PC-3 (cell line): ENCODE measurements around the gene GABBR2. TPM values are rescaled to one million over a fixed set of nuclear protein-coding genes. Genes with fewer than 3 reads are reported as not detected.

Source experiments
- ATAC-seq: fragments of 200-7000 bp; cut with Tn5 transposase; 2 replicates; pipeline ENCODE4 v1.9.1; 2020; ENCODE audit warnings: mild to moderate bottlenecking, moderate library complexity
- BruUV-seq: library from RNA; stranded (reverse); fragments of 400-500 nt; replicated peaks from 2 replicates; lab custom pipeline; 2021; lab: Mats Ljungman, UMichigan
- CTCF ChIA-PET: fragments of 300-600 bp; sonication (Branson Sonifier 250); formaldehyde crosslinking; loops from one replicate; lab custom pipeline; 2022; ENCODE audit warnings: antibody characterized with exemption; lab: Charles Lee
- POLR2A ChIA-PET: fragments of 300-600 bp; sonication (Branson Sonifier 250); formaldehyde crosslinking; loops from one replicate; lab custom pipeline; 2022; ENCODE audit warnings: antibody characterized with exemption; ENCODE audit not compliant: unreplicated experiment; lab: Charles Lee
- DNase-seq: peaks from one replicate; pipeline ENCODE4 v3.0.0-alpha.2; 2015
- H2AFZ ChIP-seq: fragments of 300-600 bp; sonication (generic); 2 replicates; pipeline ENCODE4 v1.6.0; 2016; ENCODE audit warnings: antibody characterized with exemption, low read length
- H3F3A ChIP-seq: fragments of 300-600 bp; sonication (generic); one replicate; pipeline ENCODE4 v1.6.0; 2017; ENCODE audit warnings: antibody characterized with exemption, low read length, control low read depth, mild to moderate bottlenecking; ENCODE audit not compliant: unreplicated experiment
- H3K27ac ChIP-seq: fragments of 300-600 bp; sonication (generic); 2 replicates; pipeline ENCODE4 v1.5.1; 2016; ENCODE audit warnings: mild to moderate bottlenecking, low read length
- H3K27me3 ChIP-seq: fragments of 300-600 bp; sonication (generic); 2 replicates; pipeline ENCODE4 v1.6.1; 2016; ENCODE audit warnings: low read length, mixed read lengths
- H3K36me3 ChIP-seq: fragments of 300-600 bp; sonication (generic); 2 replicates; pipeline ENCODE4 v1.6.1; 2016; ENCODE audit warnings: low read depth, mixed run types, low read length, mixed read lengths
- H3K4me1 ChIP-seq: fragments of 300-600 bp; sonication (generic); 2 replicates; pipeline ENCODE4 v1.5.1; 2016; ENCODE audit warnings: low read length; ENCODE audit not compliant: insufficient read depth
- H3K4me2 ChIP-seq: fragments of 300-600 bp; sonication (generic); 2 replicates; pipeline ENCODE4 v1.6.0; 2016; ENCODE audit warnings: low read length
- H3K4me3 ChIP-seq: fragments of 300-600 bp; sonication (generic); 2 replicates; pipeline ENCODE4 v1.5.1; 2016; ENCODE audit warnings: mild to moderate bottlenecking, low read length, mixed read lengths
- H3K79me2 ChIP-seq: fragments of 300-600 bp; sonication (generic); 2 replicates; pipeline ENCODE4 v1.6.1; 2017; ENCODE audit warnings: low read length, mixed read lengths
- H3K9ac ChIP-seq: fragments of 300-600 bp; sonication (generic); 2 replicates; pipeline ENCODE4 v1.6.0; 2016; ENCODE audit warnings: mild to moderate bottlenecking, low read length
- H3K9me2 ChIP-seq: fragments of 300-600 bp; sonication (generic); replicated peaks from 2 replicates; pipeline ENCODE4 v1.6.1; 2016; ENCODE audit warnings: mixed run types, low read length, mixed read lengths
- H3K9me3 ChIP-seq: fragments of 300-600 bp; sonication (generic); 2 replicates; pipeline ENCODE4 v1.6.1; 2016; ENCODE audit warnings: low read length, mixed read lengths
- H4K20me1 ChIP-seq: fragments of 300-600 bp; sonication (generic); 2 replicates; pipeline ENCODE4 v1.6.1; 2016; ENCODE audit warnings: low read length, mixed read lengths
- CTCF ChIP-seq: fragments of 300-600 bp; sonication (generic); conservative IDR thresholded peaks from 2 replicates; pipeline ENCODE4 v1.5.1; 2017; ENCODE audit warnings: antibody characterized with exemption, low read depth, mild to moderate bottlenecking, low read length
- EZH2 ChIP-seq: fragments of 300-600 bp; sonication (generic); IDR thresholded peaks from one replicate; pipeline ENCODE4 v1.6.1; 2017; ENCODE audit warnings: antibody characterized with exemption, mild to moderate bottlenecking, low read length; ENCODE audit not compliant: unreplicated experiment
- EZH2phosphoT487 ChIP-seq: fragments of 300-600 bp; sonication (generic); IDR thresholded peaks from 2 replicates; pipeline ENCODE4 v1.6.1; 2018; ENCODE audit warnings: mild to moderate bottlenecking, antibody characterized with exemption, low read length, borderline replicate concordance
- intact Hi-C: fragments of 100-400 bp; cut with micrococcal nuclease; formaldehyde crosslinking; loops from 2 replicates; pipeline ENCODE4 v1.9.0; 2023
- total RNA-seq: library from RNA; depleted of rRNA; stranded (reverse); fragments of >200 nt; gene quantifications from 2 replicates; pipeline ENCODE4 v1.2.3, GENCODE V29; 2014

Gene GABBR2
- total RNA-seq, 1 experiment from 2014 or later, result 0.44 TPM

GRCh38 chr9:98707166-98708102, 1.3 kb downstream of the GABBR2 start:
- Histone ChIP-seq H3K4me2 (peak overlapping the region; percentile 91), H3K79me2 (no peaks in the 10 kb centered on the region), H4K20me1 (no peaks in the 10 kb centered on the region), H2AFZ (peak overlapping the region; percentile 73), H3K36me3 (no peaks in the 10 kb centered on the region), H3K27ac (no peak overlapping the region), H3K9ac (no peak overlapping the region), H3K4me1 (no peaks in the 10 kb centered on the region), H3F3A (no peaks in the 10 kb centered on the region), H3K4me3 (peak overlapping the region; percentile 60), H3K9me3 (no peaks in the 10 kb centered on the region), H3K27me3 (peaks cover 30% of the 10 kb centered on the region), H3K9me2 (no peaks in the 10 kb centered on the region)
- peak; percentile 61 for DNase-seq
- no TSS peak for BruUV-seq
- ATAC-seq, result peak; percentile 85
- intact Hi-C loops, result loop anchor here (1.0 to 10.0 kb wide), 3 partner anchors 50 to 392 kb away; no protein-coding TSS in a partner anchor
- POLR2A ChIA-PET, result no interaction called here
- CTCF ChIA-PET, result no interaction called here
- TF ChIP-seq CTCF, result peak; percentile 58
- TF ChIP-seq EZH2phosphoT487, result no peak

GRCh38 chr9:98706651-98707165, 2.0 kb downstream of the GABBR2 start:
- POLR2A ChIA-PET, result no interaction called here
- DNase-seq, result peak; percentile 19
- Histone ChIP-seq H3K9ac (no peak overlapping the region), H3K79me2 (no peaks in the 10 kb centered on the region), H3K9me3 (no peaks in the 10 kb centered on the region), H3K9me2 (no peaks in the 10 kb centered on the region), H3K4me1 (no peaks in the 10 kb centered on the region), H3K36me3 (no peaks in the 10 kb centered on the region), H3K4me2 (peak overlapping the region; percentile 91), H3K27ac (no peak overlapping the region), H3K27me3 (peaks cover 30% of the 10 kb centered on the region), H4K20me1 (no peaks in the 10 kb centered on the region), H3F3A (no peaks in the 10 kb centered on the region), H2AFZ (peak overlapping the region; percentile 73), H3K4me3 (peak overlapping the region; percentile 60)
- peak; percentile 48 for ATAC-seq
- CTCF ChIA-PET, result no interaction called here
- TF ChIP-seq EZH2phosphoT487 (no peak), CTCF (no peak)
- intact Hi-C loops, result loop anchor here (1.0 to 10.0 kb wide), 3 partner anchors 49 to 391 kb away; no protein-coding TSS in a partner anchor
- BruUV-seq, result no TSS peak

GRCh38 chr9:98702835-98703380, 5.8 kb downstream of the GABBR2 start:
- H3K9me2 ChIP-seq, result no peaks in the 10 kb centered on the region
- no peaks in the 10 kb centered on the region for H3F3A ChIP-seq
- H3K4me2 ChIP-seq, result no peak overlapping the region
- ATAC-seq (no peak), DNase-seq (no peak)
- no TSS peak for BruUV-seq
- ChIA-PET POLR2A (no interaction called here), CTCF (no interaction called here)
- H3K27ac ChIP-seq, result no peak overlapping the region
- peaks cover 20% of the 10 kb centered on the region for H3K27me3 ChIP-seq
- no peaks in the 10 kb centered on the region for H3K9me3 ChIP-seq
- TF ChIP-seq EZH2phosphoT487 (no peak), CTCF (no peak), EZH2 (no peak)
- H4K20me1 ChIP-seq, result no peaks in the 10 kb centered on the region
- H3K4me1 ChIP-seq, result no peaks in the 10 kb centered on the region
- H3K4me3 ChIP-seq, result no peak overlapping the region
- no peaks in the 10 kb centered on the region for H3K36me3 ChIP-seq
- H3K79me2 ChIP-seq, result no peaks in the 10 kb centered on the region
- H3K9ac ChIP-seq, result no peak overlapping the region
- H2AFZ ChIP-seq, result no peak overlapping the region
- intact Hi-C loops, result loop anchor here (10.0 kb wide), 1 partner anchor 148 kb away; no protein-coding TSS in a partner anchor
